Hepatocyte (in vitro differentiated cells): ENCODE results near the gene ROBO1. TPM values are rescaled to one million over a fixed set of nuclear protein-coding genes. Genes with fewer than 3 reads are reported as not detected.

Source experiments
- DNase-seq: peaks from one replicate; pipeline ENCODE4 v3.0.0-alpha.2; 2016; ENCODE audit warnings: low spot score
- H2AFZ ChIP-seq: fragments of 200-600 bp; sonication (generic); 2 replicates; pipeline ENCODE4 v1.6.0; 2016; ENCODE audit warnings: antibody characterized with exemption, mild to moderate bottlenecking
- H3K27ac ChIP-seq: fragments of 200-600 bp; sonication (generic); 2 replicates; pipeline ENCODE4 v1.5.1; 2016; ENCODE audit warnings: mild to moderate bottlenecking
- H3K27me3 ChIP-seq: fragments of 200-600 bp; sonication (generic); 2 replicates; pipeline ENCODE4 v1.6.1; 2016
- H3K36me3 ChIP-seq: fragments of 200-600 bp; sonication (generic); replicated peaks from 2 replicates; pipeline ENCODE4 v1.5.1; 2016; ENCODE audit warnings: low read depth; ENCODE audit not compliant: insufficient read depth
- H3K4me1 ChIP-seq: fragments of 200-600 bp; sonication (generic); 2 replicates; pipeline ENCODE4 v1.5.1; 2016; ENCODE audit warnings: mild to moderate bottlenecking, moderate library complexity; ENCODE audit not compliant: insufficient read depth
- H3K4me2 ChIP-seq: fragments of 200-600 bp; sonication (generic); 2 replicates; pipeline ENCODE4 v1.6.0; 2016
- H3K4me3 ChIP-seq: fragments of 200-600 bp; sonication (generic); 2 replicates; pipeline ENCODE4 v1.5.1; 2016; ENCODE audit warnings: mild to moderate bottlenecking
- H3K79me2 ChIP-seq: fragments of 200-600 bp; sonication (generic); 2 replicates; pipeline ENCODE4 v1.6.0; 2017; ENCODE audit warnings: mild to moderate bottlenecking
- H3K9me2 ChIP-seq: fragments of 200-600 bp; sonication (generic); replicated peaks from 2 replicates; pipeline ENCODE4 v1.6.0; 2017; ENCODE audit warnings: mild to moderate bottlenecking; ENCODE audit not compliant: insufficient read depth
- H3K9me3 ChIP-seq: fragments of 200-600 bp; sonication (generic); 2 replicates; pipeline ENCODE4 v1.5.1; 2016; ENCODE audit warnings: low read depth, mild to moderate bottlenecking
- H4K20me1 ChIP-seq: fragments of 200-600 bp; sonication (generic); 2 replicates; pipeline ENCODE4 v1.6.0; 2016; ENCODE audit warnings: mild to moderate bottlenecking; ENCODE audit not compliant: insufficient read depth, poor library complexity, severe bottlenecking
- CTCF ChIP-seq: fragments of 200-600 bp; sonication (generic); IDR thresholded peaks from 2 replicates; pipeline ENCODE4 v1.5.1; 2016; ENCODE audit warnings: antibody characterized with exemption, mild to moderate bottlenecking; ENCODE audit not compliant: poor library complexity
- EZH2 ChIP-seq: fragments of 200-600 bp; sonication (generic); IDR thresholded peaks from 2 replicates; pipeline ENCODE4 v1.6.1; 2016; ENCODE audit warnings: antibody characterized with exemption, mild to moderate bottlenecking, borderline replicate concordance
- EZH2phosphoT487 ChIP-seq: fragments of 200-600 bp; sonication (generic); IDR thresholded peaks from one replicate; pipeline ENCODE4 v1.6.1; 2018; ENCODE audit warnings: antibody characterized with exemption, mild to moderate bottlenecking, low read depth, moderate library complexity; ENCODE audit not compliant: unreplicated experiment, severe bottlenecking
- WGBS: methylation state at CpG from one replicate; pipeline ENCODE4 v1.1.6; 2016; ENCODE audit warnings: low lambda C conversion rate; ENCODE audit errors: missing lambda C conversion rate; 5-methylcytosine and 5-hydroxymethylcytosine counted together
- polyA plus RNA-seq: library from polyadenylated mRNA; unstranded; fragments of >200 nt; fragmentation: Nextera tagmentation; extraction: Ambion mirVana; gene quantifications from 2 replicates; pipeline ENCODE4 v1.2.1, GENCODE V29; 2016
- total RNA-seq: library from RNA; depleted of rRNA; stranded (reverse); fragments of >200 nt; gene quantifications from 2 replicates; pipeline ENCODE4 v1.2.3, GENCODE V29; 2014

ROBO1 gene
- total and polyA plus RNA-seq, 2 experiments from 2014 or later = 13.6 to 44.3 TPM

DNA sequence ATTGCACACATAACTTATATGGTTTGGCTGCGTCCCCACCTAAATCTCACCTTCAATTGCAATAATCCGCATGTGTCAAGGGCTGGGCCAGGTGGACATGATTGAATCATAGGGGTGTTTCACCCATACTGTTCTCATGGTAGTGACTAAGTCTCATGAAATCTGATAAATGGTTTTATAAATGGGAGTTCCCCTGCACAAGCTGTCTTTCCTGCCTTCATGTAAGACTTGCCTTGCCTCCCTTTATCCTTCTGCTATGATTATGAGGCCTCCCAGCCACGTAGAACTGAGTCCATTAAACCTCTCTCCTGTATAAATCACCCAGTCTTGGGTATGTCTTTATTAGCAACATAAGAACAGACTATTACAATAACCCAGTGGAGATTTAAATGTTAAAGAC lies 653.9 kb downstream of the ROBO1 start:
- Histone ChIP-seq H3K4me3 (no peak overlapping the region), H3K27me3 (no peaks in the 10 kb centered on the region), H3K79me2 (no peaks in the 10 kb centered on the region), H3K4me1 (no peaks in the 10 kb centered on the region), H3K27ac (no peak overlapping the region), H3K9me3 (no peaks in the 10 kb centered on the region), H2AFZ (no peak overlapping the region), H3K36me3 (no peaks in the 10 kb centered on the region), H4K20me1 (no peaks in the 10 kb centered on the region), H3K4me2 (no peak overlapping the region), H3K9me2 (no peaks in the 10 kb centered on the region)
- TF ChIP-seq EZH2 (no peak), CTCF (no peak), EZH2phosphoT487 (no peak)
- no peak for DNase-seq
- 77% methylated on average over 3 of the region's 3 CpGs for WGBS

- no peaks in the 10 kb centered on the region for H3K27me3 ChIP-seq
- no peaks in the 10 kb centered on the region for H3K9me2 ChIP-seq
- no peaks in the 10 kb centered on the region for H3K4me1 ChIP-seq
- H3K27ac ChIP-seq = no peak overlapping the region
- H3K4me2 ChIP-seq = no peak overlapping the region
- no peak overlapping the region for H2AFZ ChIP-seq
- H3K9me3 ChIP-seq = no peaks in the 10 kb centered on the region
- TF ChIP-seq CTCF (no peak), EZH2 (no peak), EZH2phosphoT487 (no peak)
- DNase-seq = no peak
- no peaks in the 10 kb centered on the region for H4K20me1 ChIP-seq
- whole genome bisulfite sequencing = 67% methylated on average over 3 of the region's 3 CpGs
- no peaks in the 10 kb centered on the region for H3K36me3 ChIP-seq
- H3K4me3 ChIP-seq = no peak overlapping the region
- no peaks in the 10 kb centered on the region for H3K79me2 ChIP-seq
These were observed 656.3 kb downstream of the ROBO1 start for GRCh38 chr3:79111375-79112052.

- H3K9me2 ChIP-seq = no peaks in the 10 kb centered on the region
- TF ChIP-seq EZH2phosphoT487 = no peak
- no peak for TF ChIP-seq CTCF
- TF ChIP-seq EZH2 = no peak
- no peaks in the 10 kb centered on the region for H4K20me1 ChIP-seq
- H2AFZ ChIP-seq = no peak overlapping the region
- no peaks in the 10 kb centered on the region for H3K36me3 ChIP-seq
- H3K4me3 ChIP-seq = no peak overlapping the region
- H3K4me2 ChIP-seq = no peak overlapping the region
- no peak overlapping the region for H3K27ac ChIP-seq
- WGBS = 95% methylated on average over 2 of the region's 2 CpGs
- no peaks in the 10 kb centered on the region for H3K79me2 ChIP-seq
- no peaks in the 10 kb centered on the region for H3K27me3 ChIP-seq
- DNase-seq = no peak
- H3K9me3 ChIP-seq = no peaks in the 10 kb centered on the region
- no peaks in the 10 kb centered on the region for H3K4me1 ChIP-seq
These were observed 658.0 kb downstream of the ROBO1 start for GRCh38 chr3:79109754-79110153.

DNA sequence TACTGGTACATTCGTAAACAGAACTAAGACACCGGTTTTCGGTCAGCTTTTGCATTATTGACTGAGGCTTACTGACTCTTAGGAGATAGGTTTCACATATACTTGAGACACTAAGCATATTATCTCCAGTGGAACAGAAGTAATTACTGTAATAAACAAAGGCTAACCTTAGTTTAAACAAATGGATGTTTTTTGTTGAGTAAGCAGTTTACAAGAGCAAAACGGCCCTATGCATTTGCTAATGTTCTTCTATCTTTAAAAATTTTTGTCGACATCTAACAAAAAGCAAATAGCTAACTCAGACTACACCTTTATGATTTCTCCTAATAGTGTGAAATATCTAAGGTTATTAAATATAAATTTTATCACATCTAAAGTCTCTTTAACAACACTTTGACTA lies 664.5 kb downstream of the ROBO1 start:
- DNase-seq = no peak
- H3K4me1 ChIP-seq = no peaks in the 10 kb centered on the region
- TF ChIP-seq EZH2phosphoT487 (no peak), EZH2 (no peak), CTCF (no peak)
- no peak overlapping the region for H2AFZ ChIP-seq
- no peaks in the 10 kb centered on the region for H3K36me3 ChIP-seq
- no peak overlapping the region for H3K4me2 ChIP-seq
- no peaks in the 10 kb centered on the region for H3K9me3 ChIP-seq
- no peaks in the 10 kb centered on the region for H3K27me3 ChIP-seq
- no peaks in the 10 kb centered on the region for H3K79me2 ChIP-seq
- no peak overlapping the region for H3K4me3 ChIP-seq
- H3K27ac ChIP-seq = no peak overlapping the region
- no peaks in the 10 kb centered on the region for H4K20me1 ChIP-seq
- 52% methylated on average over 5 of the region's 5 CpGs for WGBS
- H3K9me2 ChIP-seq = no peaks in the 10 kb centered on the region
